ENCODE data around the gene AKR1D1.
"Not testable (repeated sequence)": the region's sequence is repeated elsewhere in the genome, so short reads cannot be mapped to it uniquely, and the experiment has no call there.

AKR1D1 gene, protein sequence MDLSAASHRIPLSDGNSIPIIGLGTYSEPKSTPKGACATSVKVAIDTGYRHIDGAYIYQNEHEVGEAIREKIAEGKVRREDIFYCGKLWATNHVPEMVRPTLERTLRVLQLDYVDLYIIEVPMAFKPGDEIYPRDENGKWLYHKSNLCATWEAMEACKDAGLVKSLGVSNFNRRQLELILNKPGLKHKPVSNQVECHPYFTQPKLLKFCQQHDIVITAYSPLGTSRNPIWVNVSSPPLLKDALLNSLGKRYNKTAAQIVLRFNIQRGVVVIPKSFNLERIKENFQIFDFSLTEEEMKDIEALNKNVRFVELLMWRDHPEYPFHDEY

GRCh38 chr7:138076196-138076595, at the start of gene AKR1D1:
Gene AKR1D1 (plus strand): TSS chr7:138076459. CDS start chr7:138076519, 60 bp downstream.
- no peak for DNase-seq

DNA sequence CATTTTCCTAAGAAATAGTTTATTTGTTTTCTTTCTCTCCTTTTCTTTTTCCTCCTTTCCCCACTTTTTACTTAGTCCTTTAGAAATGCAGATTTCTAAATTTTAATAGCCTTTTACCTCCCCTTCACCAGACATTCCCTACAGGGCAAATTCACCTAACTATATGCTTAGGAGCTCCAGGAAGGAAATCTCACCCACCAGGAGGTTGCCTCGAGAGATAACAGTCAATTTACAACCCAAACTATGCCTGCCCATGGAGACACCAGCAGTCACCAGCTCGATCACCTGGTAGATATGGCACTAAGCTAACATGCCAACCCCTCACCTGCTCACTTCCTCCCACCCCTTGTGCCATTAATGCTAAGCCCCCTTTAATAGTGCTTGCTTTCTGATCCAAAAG, 49.2 kb upstream of the AKR1D1 start:
- no peak for DNase-seq

DNA sequence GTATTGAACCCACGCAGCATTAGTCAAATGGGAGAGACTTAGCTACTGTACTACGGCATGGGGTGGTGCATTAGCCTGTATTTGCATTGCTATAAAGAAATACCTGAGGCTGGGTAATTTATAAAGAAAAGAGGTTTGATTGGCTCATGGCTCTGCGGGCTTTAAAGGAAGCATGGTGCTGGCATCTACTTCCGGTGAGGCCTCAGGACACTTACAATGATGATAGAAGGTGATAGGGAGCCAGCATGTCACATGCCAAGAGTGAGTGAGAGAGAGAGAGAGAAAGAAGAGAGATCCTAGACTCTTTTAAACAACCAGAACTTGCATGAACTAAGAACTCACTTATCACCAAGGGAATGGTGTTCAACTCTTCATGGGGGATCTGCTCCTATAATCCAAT, 47.1 kb upstream of the AKR1D1 start:
- DNase-seq: no peak

GRCh38 chr7:138029941-138030340, 46.3 kb upstream of the AKR1D1 start:
- DNase-seq: no peak

DNA sequence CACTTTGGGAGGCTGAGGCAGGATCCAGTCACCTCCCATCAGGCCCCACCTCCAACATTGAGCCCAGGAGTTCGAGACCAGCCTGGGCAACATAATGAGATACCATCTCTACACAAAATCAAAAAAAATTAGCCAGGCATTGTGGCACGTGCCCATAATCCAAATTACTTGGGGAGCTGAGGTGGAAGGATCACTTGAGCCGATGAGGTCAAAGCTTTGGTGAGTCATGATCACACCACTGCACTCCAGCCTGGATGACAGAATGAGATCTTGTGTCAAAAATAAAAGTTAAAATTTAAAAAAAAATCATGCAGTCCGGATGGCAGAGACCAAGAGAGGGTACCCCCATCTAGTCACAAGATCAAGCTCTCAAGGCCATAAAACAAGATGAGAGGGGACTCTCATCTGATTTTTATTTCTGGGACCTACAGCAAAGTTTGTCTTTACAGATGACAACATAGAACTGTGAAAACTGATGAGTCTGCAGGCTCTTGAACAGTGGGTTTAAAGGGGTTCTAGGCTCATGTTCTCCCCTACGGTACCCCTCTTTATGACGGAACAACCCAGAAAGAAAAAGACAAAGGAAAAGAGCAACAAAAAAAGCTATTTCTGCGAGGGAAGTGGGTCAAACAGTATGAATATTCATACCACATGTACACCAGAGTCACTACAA, 45.4 kb upstream of the AKR1D1 start:
- DNase-seq: no peak

- no peak for DNase-seq
Observed at GRCh38 chr7:138032186-138032585, 44.1 kb upstream of the AKR1D1 start.

- DNase-seq: no peak
Observed at GRCh38 chr7:138032770-138033169, 43.5 kb upstream of the AKR1D1 start.

DNA sequence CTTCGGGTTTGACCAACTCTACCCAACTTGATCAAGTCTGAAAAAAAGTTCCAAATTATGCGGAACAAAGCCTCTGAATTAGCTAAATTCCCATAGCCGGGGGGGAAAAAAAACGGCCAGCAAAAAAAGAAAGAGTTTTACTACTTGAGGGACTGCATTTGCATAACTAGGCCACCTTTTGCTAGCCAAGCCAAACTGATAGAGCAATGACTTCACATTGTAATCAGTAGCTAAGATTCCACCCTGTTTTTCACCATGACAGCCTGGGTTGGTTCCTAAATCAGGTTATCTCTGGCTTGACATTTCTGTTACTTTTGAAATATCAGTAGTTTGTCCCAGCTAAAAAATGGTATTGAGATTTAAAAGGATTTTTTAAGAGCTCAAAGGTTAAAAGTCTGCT, 43.0 kb upstream of the AKR1D1 start:
- DNase-seq: no peak

- DNase-seq: no peak
Observed at GRCh38 chr7:138036135-138036534, 40.1 kb upstream of the AKR1D1 start.

GRCh38 chr7:138040063-138040462, 36.2 kb upstream of the AKR1D1 start:
- not testable (repeated sequence) for DNase-seq

DNA sequence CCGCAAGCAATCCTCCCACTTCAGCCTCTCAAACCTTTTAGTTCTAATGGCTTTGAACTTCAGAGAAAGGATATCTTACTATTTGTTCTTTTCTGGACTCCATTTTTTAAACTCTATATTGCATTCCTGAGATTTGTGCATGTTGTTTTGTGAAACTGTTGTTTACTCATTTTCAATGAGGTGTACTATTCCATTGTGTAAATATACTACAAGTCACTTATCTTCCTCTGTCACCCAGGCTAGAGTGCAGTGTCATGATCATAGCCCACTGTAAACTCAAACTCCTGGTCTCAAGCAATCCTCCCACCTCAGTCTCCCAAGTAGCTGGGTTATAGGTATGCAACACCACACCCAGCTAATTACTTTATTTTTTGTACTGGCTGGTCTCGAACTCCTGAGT, 31.4 kb upstream of the AKR1D1 start:
- no peak for DNase-seq

DNA sequence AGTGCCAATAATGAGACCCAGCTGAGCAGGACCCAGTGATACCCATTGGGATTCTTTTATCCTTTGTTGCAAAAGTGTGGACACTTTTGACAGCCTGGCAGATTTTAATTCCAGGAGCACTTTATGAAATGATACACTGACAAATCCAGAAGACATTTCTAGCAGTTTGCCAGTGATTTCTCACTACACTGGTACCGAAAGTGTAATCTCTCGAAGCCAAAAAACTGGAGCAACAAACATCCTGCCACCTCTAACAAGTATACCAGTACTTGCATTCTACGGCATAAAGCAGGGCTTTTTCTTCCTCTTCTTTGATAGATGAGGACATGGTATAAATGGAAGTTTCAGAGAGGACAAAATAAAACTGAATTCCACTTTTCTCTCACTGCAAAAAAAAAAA, 28.4 kb upstream of the AKR1D1 start:
- no peak for DNase-seq

DNA sequence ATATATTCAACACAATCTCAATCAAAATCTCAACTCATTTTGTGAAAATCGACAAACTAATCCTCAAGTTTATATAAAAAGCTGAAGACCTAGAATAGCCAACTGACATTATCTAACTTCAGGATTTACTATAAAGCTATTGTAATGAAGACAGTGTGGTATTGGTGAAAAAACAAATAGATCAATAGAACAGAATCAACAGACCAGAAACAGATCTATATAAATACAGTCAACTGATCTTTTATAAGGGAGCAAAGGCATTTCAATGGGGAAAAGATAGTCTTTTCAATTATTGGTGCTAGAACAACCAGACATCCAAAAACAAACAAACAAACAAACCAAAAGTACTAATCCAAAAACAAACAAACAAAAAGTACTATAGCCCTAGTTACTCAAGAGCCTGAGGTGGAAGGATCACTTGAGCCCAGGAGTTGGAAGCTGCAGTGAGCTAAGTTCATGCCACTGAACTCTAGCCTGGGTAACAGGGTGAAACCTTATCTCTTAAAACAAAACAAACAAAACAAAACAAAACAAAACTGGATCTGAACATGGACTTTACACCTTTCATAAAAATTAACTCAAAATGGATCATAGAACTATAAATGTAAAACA, 26.6 kb upstream of the AKR1D1 start:
- DNase-seq: no peak

DNA sequence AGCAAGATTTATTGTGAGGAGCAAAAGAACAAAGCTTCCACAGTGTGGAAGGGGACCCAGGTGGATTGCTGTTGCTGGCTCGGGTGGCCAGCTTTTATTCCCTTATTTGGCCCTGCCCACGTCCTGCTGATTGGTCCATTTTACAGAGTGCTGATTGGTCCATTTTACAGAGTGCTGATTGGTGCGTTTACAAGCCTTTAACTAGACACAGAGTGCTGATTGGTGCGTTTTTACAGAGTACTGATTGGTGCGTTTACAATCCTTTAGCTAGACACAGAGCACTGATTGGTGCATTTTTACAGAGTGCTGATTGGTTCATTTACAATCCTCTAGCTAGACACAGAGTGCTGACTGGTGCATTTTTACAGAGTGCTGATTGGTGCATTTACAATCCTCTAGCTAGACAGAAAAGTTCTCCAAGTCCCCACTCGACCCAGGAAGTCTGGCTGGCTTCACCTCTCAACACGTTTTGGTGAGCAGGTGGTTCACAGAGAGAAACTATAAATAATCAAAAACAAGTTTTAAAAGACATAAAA, 24.5 kb upstream of the AKR1D1 start:
- DNase-seq: not testable (repeated sequence)

GRCh38 chr7:138052696-138053095, 23.6 kb upstream of the AKR1D1 start:
- DNase-seq: no peak

DNA sequence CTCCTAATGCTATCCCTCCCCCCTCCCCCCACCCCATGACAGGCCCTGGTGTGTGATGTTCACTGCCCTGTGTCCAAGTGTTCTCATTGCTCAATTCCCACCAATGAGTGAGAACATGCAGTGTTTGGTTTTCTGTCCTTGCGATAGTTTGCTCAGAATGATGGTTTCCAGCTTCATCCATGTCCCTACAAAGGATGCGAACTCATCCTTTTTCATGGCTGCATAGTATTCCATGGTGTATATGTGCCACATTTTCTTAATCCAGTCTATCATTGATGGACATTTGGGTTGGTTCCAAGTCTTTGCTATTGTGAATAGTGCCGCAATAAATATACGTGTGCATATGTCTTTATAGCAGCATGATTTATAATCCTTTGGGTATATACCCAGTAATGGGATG, 20.6 kb upstream of the AKR1D1 start:
- DNase-seq: not testable (repeated sequence)

DNA sequence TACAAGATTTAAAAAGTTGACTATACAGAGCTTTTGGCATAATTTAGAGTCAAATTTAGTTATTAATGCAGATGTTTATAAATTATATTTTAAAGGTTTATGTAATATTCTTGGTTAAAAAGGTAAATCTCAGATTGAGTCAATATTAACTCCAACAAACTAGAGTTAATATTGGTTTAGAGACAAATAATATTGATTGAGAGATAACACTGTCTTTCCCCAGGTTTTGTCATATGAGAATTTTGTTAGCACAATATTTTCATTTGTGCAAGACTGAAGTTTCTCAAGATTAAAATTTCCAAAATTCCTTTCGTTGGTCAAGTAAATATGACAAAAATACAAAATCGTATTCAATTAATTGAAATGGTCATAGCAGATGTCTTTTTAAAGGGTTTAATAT, 12.9 kb upstream of the AKR1D1 start:
- no peak for DNase-seq

GRCh38 chr7:138064856-138065357, 11.4 kb upstream of the AKR1D1 start:
- DNase-seq: no peak

DNA sequence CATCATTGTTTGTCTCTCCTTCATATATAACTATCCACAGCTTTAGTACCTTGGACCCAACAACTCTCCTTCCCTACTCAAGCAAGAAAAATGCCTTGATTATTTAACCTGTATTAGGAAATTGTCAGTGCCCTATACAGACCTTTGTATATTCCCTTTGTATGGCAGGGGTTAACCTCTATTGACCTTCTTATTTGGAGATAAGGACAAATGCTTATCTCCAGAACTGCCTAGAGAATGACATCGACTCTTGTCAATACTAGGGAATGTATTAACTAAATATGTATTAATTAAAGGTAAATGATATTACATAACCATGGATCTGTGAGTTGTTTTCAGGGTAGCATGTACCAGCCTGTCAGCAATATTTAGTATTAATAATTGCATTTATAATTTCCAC, 10.4 kb upstream of the AKR1D1 start:
- DNase-seq: no peak

DNA sequence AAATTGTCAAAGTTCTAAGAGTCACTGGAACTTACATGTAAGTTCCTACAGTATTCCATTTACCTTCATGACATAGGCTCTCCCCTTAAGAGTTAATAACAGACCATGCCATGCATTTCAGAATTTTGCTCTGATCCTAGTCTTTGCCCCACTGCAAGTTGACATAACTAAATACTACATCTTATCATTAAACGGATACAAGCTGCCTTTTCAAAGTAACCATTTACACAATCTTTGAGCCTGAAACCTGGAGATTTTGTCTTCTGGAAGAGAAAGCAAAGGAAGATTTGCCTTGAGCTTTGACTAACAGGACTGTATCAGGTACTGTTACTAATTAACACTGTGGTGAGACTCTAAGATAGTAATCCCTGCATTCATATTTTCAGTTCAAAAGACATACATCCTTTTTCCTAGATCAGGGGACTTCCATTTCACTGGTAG, 9.3 kb upstream of the AKR1D1 start:
- no peak for DNase-seq

- no peak for DNase-seq
Observed at GRCh38 chr7:138067774-138068173, 8.5 kb upstream of the AKR1D1 start.

GRCh38 chr7:138070908-138071307, 5.4 kb upstream of the AKR1D1 start:
- no peak for DNase-seq

- DNase-seq: no peak
Observed at GRCh38 chr7:138072726-138073125, 3.5 kb upstream of the AKR1D1 start.

DNA sequence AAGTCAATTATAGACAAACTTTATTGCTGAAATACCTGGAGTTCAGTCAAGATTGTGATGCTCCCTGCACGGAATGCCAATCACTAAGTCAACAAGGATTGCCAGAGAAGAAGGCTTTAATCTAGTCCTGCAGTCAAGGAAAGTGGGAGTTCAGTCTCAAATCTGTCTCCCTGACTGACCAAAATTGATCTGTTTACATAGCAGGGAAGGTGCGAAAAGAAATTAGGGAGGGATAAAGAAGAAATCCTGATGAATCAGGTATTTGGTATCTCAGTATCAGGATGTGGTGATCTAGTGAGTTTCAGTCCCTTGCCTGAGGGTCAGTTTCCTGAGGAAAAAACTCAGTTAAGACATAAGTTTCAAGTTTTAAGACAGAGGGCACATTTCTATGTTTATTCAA, 2.1 kb upstream of the AKR1D1 start:
- DNase-seq: no peak

All from hematopoietic multipotent progenitor cell treated with erythropoietin and hydrocortisone succinate and interleukin-3 and kit ligand, for 6 days (in vitro differentiated cells).